Naive thymus-derived CD8-positive, alpha-beta T cell (primary cell): ENCODE data around the gene TOM1L1. TPM values are rescaled to one million over a fixed set of nuclear protein-coding genes. Genes with fewer than 3 reads are reported as not detected.

Experiments
- ATAC-seq, 2 donors: fragments of 150-1000 bp; cut with Tn5 transposase in 1 of 2; sonication (Bioruptor Pico), chemical (Tn5 transposase) in 1 of 2; 1 replicate in 1 of 2; 2 replicates in 1 of 2; pipeline ENCODE4 v1.10.0; 2021; ENCODE audit warnings: mild to moderate bottlenecking in 2 of 2, moderate library complexity in 2 of 2
- POLR2A ChIA-PET: fragments of 350-600 bp; sonication (Branson Sonifier 250); formaldehyde crosslinking; loops from one replicate; lab custom pipeline; 2021; ENCODE audit warnings: antibody characterized with exemption; lab: Charles Lee
- DNase-seq, 10 donors: peaks; one replicate each; pipeline versions ENCODE4 v3.0.0 to v3.0.0-alpha.2; 2020 to 2022
- H3K27ac Mint-ChIP-seq, 10 donors: one replicate each; pipeline ENCODE4 v1.8.0; 2020 to 2022; ENCODE audit warnings: mild to moderate bottlenecking in 10 of 10, mixed read lengths in 10 of 10, moderate library complexity in 4 of 10, inconsistent platforms in 1 of 10
- H3K27me3 Mint-ChIP-seq, 5 donors: one replicate each; pipeline ENCODE4 v1.8.0; 2021 to 2022; ENCODE audit warnings: mixed read lengths in 5 of 5
- H3K36me3 Mint-ChIP-seq, 3 donors: one replicate each; pipeline ENCODE4 v1.8.0; 2020 to 2022; ENCODE audit warnings: mixed read lengths in 3 of 3, mild to moderate bottlenecking in 2 of 3, inconsistent platforms in 1 of 3
- H3K4me1 Mint-ChIP-seq, 4 donors: one replicate each; pipeline ENCODE4 v1.8.0; 2021 to 2022; ENCODE audit warnings: mixed read lengths in 4 of 4
- H3K4me3 Mint-ChIP-seq, 10 donors: one replicate each; pipeline ENCODE4 v1.8.0; 2020 to 2022; ENCODE audit warnings: mild to moderate bottlenecking in 10 of 10, mixed read lengths in 10 of 10, moderate library complexity in 6 of 10, inconsistent platforms in 1 of 10
- H3K9me3 Mint-ChIP-seq, 9 donors: one replicate each; pipeline ENCODE4 v1.8.0; 2020 to 2022; ENCODE audit warnings: mixed read lengths in 9 of 9, mild to moderate bottlenecking in 3 of 9, inconsistent platforms in 1 of 9, moderate library complexity in 1 of 9
- polyA plus RNA-seq, 3 donors: library from polyadenylated mRNA; unstranded; fragments of 300-500 nt; fragmentation: Illumina TruSeq; gene quantifications; one replicate each; pipeline ENCODE4 v1.2.3, GENCODE V29; 2021
- total RNA-seq, 8 experiments: library from RNA in 2 of 8; stranded (reverse) in 2 of 8; gene quantifications; one replicate each; pipeline ENCODE4 v1.2.3 and lab custom pipeline; 2021 to 2026

Gene TOM1L1
- total and polyA plus RNA-seq, 5 experiments from 2014 or later, result not detected

- no peaks in the 10 kb centered on the region for H3K4me1 Mint-ChIP-seq
- no peak overlapping the region for H3K4me3 Mint-ChIP-seq
- H3K36me3 Mint-ChIP-seq, result no peaks in the 10 kb centered on the region
- no peak for ATAC-seq
- H3K9me3 Mint-ChIP-seq, result peaks cover 0 to 2% (median 0%) of the 10 kb centered on the region in 9 donors
- H3K27ac Mint-ChIP-seq, result no peak overlapping the region
- DNase-seq, result no peak
- POLR2A ChIA-PET, result no interaction called here
- peaks cover 0 to 35% (median 11%) of the 10 kb centered on the region in 5 donors for H3K27me3 Mint-ChIP-seq
Observed at GRCh38 chr17:54881255-54881972, 19.2 kb upstream of the TOM1L1 start.

- H3K9me3 Mint-ChIP-seq, result no peaks in the 10 kb centered on the region
- no peaks in the 10 kb centered on the region for H3K4me1 Mint-ChIP-seq
- H3K27me3 Mint-ChIP-seq, result peaks cover 0 to 25% (median 9%) of the 10 kb centered on the region in 5 donors
- POLR2A ChIA-PET, result no interaction called here
- DNase-seq (no peak), ATAC-seq (no peak)
- H3K4me3 Mint-ChIP-seq, result no peak overlapping the region
- H3K36me3 Mint-ChIP-seq, result no peaks in the 10 kb centered on the region
- H3K27ac Mint-ChIP-seq, result no peak overlapping the region
Observed at GRCh38 chr17:54882371-54882770, 18.3 kb upstream of the TOM1L1 start.

GRCh38 chr17:54882950-54883349 is 17.7 kb upstream of the TOM1L1 start:
- POLR2A ChIA-PET, result no interaction called here

GRCh38 chr17:54883939-54884338 is 16.7 kb upstream of the TOM1L1 start:
- H3K36me3 Mint-ChIP-seq, result no peaks in the 10 kb centered on the region
- no peaks in the 10 kb centered on the region for H3K4me1 Mint-ChIP-seq
- no peak overlapping the region for H3K27ac Mint-ChIP-seq
- no peak overlapping the region for H3K4me3 Mint-ChIP-seq
- no peak for ATAC-seq
- H3K27me3 Mint-ChIP-seq, result peaks cover under 1 to 10% (median 6%) of the 10 kb centered on the region in 5 donors
- DNase-seq, result no peak
- no peaks in the 10 kb centered on the region for H3K9me3 Mint-ChIP-seq
- POLR2A ChIA-PET, result no interaction called here

More at GRCh38 chr17:54882950-54883349, 17.7 kb upstream of the TOM1L1 start:
- DNase-seq (no peak), ATAC-seq (no peak)
- H3K27me3 Mint-ChIP-seq, result peaks cover 0 to 19% (median 7%) of the 10 kb centered on the region in 5 donors
- H3K4me1 Mint-ChIP-seq, result no peaks in the 10 kb centered on the region
- no peak overlapping the region for H3K27ac Mint-ChIP-seq
- H3K4me3 Mint-ChIP-seq, result no peak overlapping the region
- H3K36me3 Mint-ChIP-seq, result no peaks in the 10 kb centered on the region
- H3K9me3 Mint-ChIP-seq, result no peaks in the 10 kb centered on the region

- H3K4me1 Mint-ChIP-seq, result no peaks in the 10 kb centered on the region
- no peaks in the 10 kb centered on the region for H3K9me3 Mint-ChIP-seq
- no peaks in the 10 kb centered on the region for H3K36me3 Mint-ChIP-seq
- peaks cover 0 to 5% (median 1%) of the 10 kb centered on the region in 5 donors for H3K27me3 Mint-ChIP-seq
- DNase-seq (no peak), ATAC-seq (no peak)
- POLR2A ChIA-PET, result no interaction called here
- H3K27ac Mint-ChIP-seq, result no peak overlapping the region
- H3K4me3 Mint-ChIP-seq, result no peak overlapping the region
Observed at GRCh38 chr17:54887787-54888186, 12.9 kb upstream of the TOM1L1 start.

GRCh38 chr17:54888254-54888653 is 12.4 kb upstream of the TOM1L1 start:
- no peak overlapping the region for H3K4me3 Mint-ChIP-seq
- no peak overlapping the region for H3K27ac Mint-ChIP-seq
- DNase-seq, result no peak
- ATAC-seq, result no peak
- no peaks in the 10 kb centered on the region for H3K36me3 Mint-ChIP-seq
- H3K9me3 Mint-ChIP-seq, result no peaks in the 10 kb centered on the region
- peaks cover 2 to 7% (median 3%) of the 10 kb centered on the region in 5 donors for H3K27me3 Mint-ChIP-seq
- H3K4me1 Mint-ChIP-seq, result no peaks in the 10 kb centered on the region
- POLR2A ChIA-PET, result no interaction called here

GRCh38 chr17:54888981-54889380 is 11.7 kb upstream of the TOM1L1 start:
- Mint-ChIP-seq H3K36me3 (no peaks in the 10 kb centered on the region), H3K4me1 (no peaks in the 10 kb centered on the region), H3K27ac (no peak overlapping the region), H3K4me3 (no peak overlapping the region), H3K27me3 (peaks cover 4 to 14% (median 7%) of the 10 kb centered on the region in 5 donors), H3K9me3 (no peaks in the 10 kb centered on the region)
- DNase-seq, result no peak
- POLR2A ChIA-PET, result no interaction called here
- ATAC-seq, result no peak

- H3K9me3 Mint-ChIP-seq, result no peaks in the 10 kb centered on the region
- no peaks in the 10 kb centered on the region for H3K4me1 Mint-ChIP-seq
- no peak overlapping the region for H3K27ac Mint-ChIP-seq
- H3K4me3 Mint-ChIP-seq, result no peak overlapping the region
- no peak for DNase-seq
- POLR2A ChIA-PET, result no interaction called here
- no peak for ATAC-seq
- no peaks in the 10 kb centered on the region for H3K36me3 Mint-ChIP-seq
- peaks cover 8 to 27% (median 17%) of the 10 kb centered on the region in 5 donors for H3K27me3 Mint-ChIP-seq
Observed at GRCh38 chr17:54891176-54891821, 9.4 kb upstream of the TOM1L1 start.

GRCh38 chr17:54892360-54892759 is 8.3 kb upstream of the TOM1L1 start:
- no peak for ATAC-seq
- peaks cover 17 to 38% (median 24%) of the 10 kb centered on the region in 5 donors for H3K27me3 Mint-ChIP-seq
- no peaks in the 10 kb centered on the region for H3K36me3 Mint-ChIP-seq
- DNase-seq, result no peak
- no peaks in the 10 kb centered on the region for H3K4me1 Mint-ChIP-seq
- H3K27ac Mint-ChIP-seq, result no peak overlapping the region
- H3K9me3 Mint-ChIP-seq, result no peaks in the 10 kb centered on the region
- POLR2A ChIA-PET, result no interaction called here
- no peak overlapping the region for H3K4me3 Mint-ChIP-seq

GRCh38 chr17:54898576-54898975 is 2.1 kb upstream of the TOM1L1 start:
- Mint-ChIP-seq H3K27ac (no peak overlapping the region), H3K4me3 (peak overlapping the region in 1 of 10 donors; percentile 11), H3K4me1 (peaks cover 2 to 12% (median 7%) of the 10 kb centered on the region in 4 donors), H3K36me3 (no peaks in the 10 kb centered on the region), H3K9me3 (no peaks in the 10 kb centered on the region), H3K27me3 (peaks cover 26 to 50% (median 41%) of the 10 kb centered on the region in 5 donors)
- POLR2A ChIA-PET, result no interaction called here
- ATAC-seq, result no peak
- DNase-seq, result no peak

- Mint-ChIP-seq H3K27ac (no peak overlapping the region), H3K4me1 (peaks cover 2 to 12% (median 7%) of the 10 kb centered on the region in 4 donors), H3K9me3 (no peaks in the 10 kb centered on the region), H3K4me3 (peak overlapping the region in 1 of 10 donors; percentile 23), H3K27me3 (peaks cover 23 to 44% (median 38%) of the 10 kb centered on the region in 5 donors), H3K36me3 (no peaks in the 10 kb centered on the region)
- POLR2A ChIA-PET, result no interaction called here
- DNase-seq (no peak), ATAC-seq (no peak)
Observed at GRCh38 chr17:54899201-54899600, 1.5 kb upstream of the TOM1L1 start.

- H3K27ac Mint-ChIP-seq, result no peak overlapping the region
Observed at GRCh38 chr17:54899721-54900456, 763 bp upstream of the TOM1L1 start.

More at GRCh38 chr17:54899721-54900456, 763 bp upstream of the TOM1L1 start:
- POLR2A ChIA-PET, result no interaction called here
- peaks cover 24 to 44% (median 37%) of the 10 kb centered on the region in 5 donors for H3K27me3 Mint-ChIP-seq
- ATAC-seq (no peak), DNase-seq (no peak)
- H3K4me3 Mint-ChIP-seq, result peak overlapping the region in 7 of 10 donors; percentile 23 to 66 (median 45)
- H3K36me3 Mint-ChIP-seq, result no peaks in the 10 kb centered on the region
- peaks cover 2 to 12% (median 7%) of the 10 kb centered on the region in 4 donors for H3K4me1 Mint-ChIP-seq
- H3K9me3 Mint-ChIP-seq, result no peaks in the 10 kb centered on the region
